NCI-H1105 (cell line): ENCODE data around the gene DTD1.

Experiments used
- DNase-seq: peaks from one replicate; lab custom pipeline; 2025; lab: John Stamatoyannopoulos, UW

The DTD1 gene

GRCh38 chr20:18796282-18796833 lies 208.5 kb downstream of the DTD1 start:
- no peak for DNase-seq

GRCh38 chr20:18801516-18801915 lies 213.7 kb downstream of the DTD1 start:
- DNase-seq, result no peak

GRCh38 chr20:18802012-18802634 lies 214.3 kb downstream of the DTD1 start:
- DNase-seq, result no peak

DNA sequence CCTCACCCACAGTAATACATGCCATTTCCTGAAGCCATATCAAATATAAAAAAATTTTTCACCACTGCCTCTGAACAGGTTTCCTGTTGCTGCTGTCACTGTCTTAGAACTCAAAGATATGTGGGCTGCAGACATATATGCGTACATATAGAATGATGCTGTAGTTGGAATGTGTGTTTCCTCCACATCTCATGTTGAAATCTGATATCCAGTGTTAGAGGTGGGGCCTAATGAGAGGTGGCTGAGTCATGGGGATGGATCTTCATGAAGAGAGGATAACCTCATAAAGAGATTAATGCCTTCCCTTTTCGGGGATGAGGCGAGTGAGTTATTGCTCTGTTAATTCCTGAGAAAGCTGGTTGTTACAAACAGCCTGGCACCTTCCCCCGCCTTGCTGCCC lies 218.0 kb downstream of the DTD1 start:
- no peak for DNase-seq

GRCh38 chr20:18808712-18809111 lies 220.9 kb downstream of the DTD1 start:
- no peak for DNase-seq

- DNase-seq, result no peak
Measured at GRCh38 chr20:18811186-18811585, 223.3 kb downstream of the DTD1 start.

DNA sequence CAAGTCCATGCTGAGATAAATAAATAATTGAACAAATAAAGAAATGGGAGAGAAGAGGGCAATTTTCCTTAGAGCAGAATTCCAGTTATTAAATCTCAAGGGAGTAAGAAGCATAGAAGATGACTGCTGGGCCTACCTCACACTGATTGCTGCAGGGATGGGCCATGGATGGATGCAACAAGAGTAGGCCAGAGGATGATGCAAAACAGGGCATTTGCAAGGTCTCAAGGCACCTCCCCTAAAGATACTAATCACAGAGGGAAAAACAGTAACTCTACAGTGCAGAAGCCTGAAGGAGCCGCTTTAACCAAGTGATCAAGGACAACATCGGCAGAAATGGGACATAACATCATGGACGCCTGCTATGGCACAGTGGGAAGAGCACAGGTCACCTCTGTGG lies 224.1 kb downstream of the DTD1 start:
- DNase-seq, result no peak

- no peak for DNase-seq
Measured at GRCh38 chr20:18813483-18813882, 225.6 kb downstream of the DTD1 start, which contains the start of gene SCP2D1. Gene SCP2D1 (plus strand): TSS chr20:18813783. CDS start chr20:18813816, 33 bp downstream.

DNA sequence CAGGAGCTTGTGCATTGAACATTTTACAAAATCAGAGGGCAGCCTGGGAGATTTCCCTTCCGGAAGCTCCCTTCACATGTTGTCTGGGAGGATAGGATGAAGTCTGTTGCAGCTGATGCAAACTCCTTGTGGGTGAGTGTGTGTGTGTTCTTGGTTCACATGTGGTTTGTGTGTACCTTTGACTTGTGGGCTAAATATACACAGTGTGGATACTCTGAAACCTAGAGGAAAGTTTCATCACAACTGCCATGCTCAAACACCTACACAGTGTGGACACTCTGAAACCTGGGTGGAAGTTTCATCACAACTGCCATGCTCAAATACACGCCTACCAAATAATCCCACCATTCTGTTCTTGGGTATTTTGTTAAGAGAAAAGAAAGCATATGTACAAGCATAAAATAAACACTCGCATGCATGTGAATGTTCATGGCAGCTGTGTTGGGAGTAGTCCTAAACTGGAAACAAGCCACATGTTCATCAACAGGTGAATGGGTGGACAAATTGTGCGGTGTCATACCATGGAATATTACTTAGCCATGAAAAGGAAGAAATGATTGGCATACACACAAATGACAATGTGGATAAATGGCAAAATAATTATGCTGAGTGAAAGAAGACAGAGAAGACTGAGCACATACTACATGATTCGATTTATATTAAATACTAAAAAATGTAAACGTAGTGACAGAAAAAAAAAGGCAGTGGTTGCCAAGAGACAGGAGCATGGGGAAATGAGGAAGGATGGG lies 227.5 kb downstream of the DTD1 start:
- no peak for DNase-seq
